ENCODE measurements around the gene FNDC3B.

FNDC3B gene

DNA sequence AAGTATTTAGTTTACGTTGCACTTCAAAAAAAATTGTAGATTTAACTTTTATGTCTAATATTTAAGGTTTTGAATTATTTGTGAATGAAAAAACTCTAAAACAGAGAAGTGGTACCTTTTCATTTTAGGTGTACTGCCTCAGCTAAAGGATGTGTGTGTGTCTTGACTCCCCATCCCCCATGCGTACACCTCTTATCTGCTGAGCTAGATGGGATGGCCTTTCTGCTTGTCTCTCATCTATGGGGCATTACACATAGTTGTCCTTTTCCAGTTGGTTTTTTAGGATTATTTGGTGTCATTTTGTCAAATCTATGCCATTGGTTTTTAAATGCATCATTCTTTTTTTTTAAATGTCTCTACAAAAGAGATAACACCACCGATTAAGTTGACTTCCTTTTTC, 110.9 kb downstream of the FNDC3B start:
- no peak for DNase-seq (ENCODE audit: low read depth in 2 of 2)

GRCh38 chr3:172150913-172151650, 111.7 kb downstream of the FNDC3B start:
- no peak for DNase-seq (ENCODE audit: low read depth in 2 of 2)

DNA sequence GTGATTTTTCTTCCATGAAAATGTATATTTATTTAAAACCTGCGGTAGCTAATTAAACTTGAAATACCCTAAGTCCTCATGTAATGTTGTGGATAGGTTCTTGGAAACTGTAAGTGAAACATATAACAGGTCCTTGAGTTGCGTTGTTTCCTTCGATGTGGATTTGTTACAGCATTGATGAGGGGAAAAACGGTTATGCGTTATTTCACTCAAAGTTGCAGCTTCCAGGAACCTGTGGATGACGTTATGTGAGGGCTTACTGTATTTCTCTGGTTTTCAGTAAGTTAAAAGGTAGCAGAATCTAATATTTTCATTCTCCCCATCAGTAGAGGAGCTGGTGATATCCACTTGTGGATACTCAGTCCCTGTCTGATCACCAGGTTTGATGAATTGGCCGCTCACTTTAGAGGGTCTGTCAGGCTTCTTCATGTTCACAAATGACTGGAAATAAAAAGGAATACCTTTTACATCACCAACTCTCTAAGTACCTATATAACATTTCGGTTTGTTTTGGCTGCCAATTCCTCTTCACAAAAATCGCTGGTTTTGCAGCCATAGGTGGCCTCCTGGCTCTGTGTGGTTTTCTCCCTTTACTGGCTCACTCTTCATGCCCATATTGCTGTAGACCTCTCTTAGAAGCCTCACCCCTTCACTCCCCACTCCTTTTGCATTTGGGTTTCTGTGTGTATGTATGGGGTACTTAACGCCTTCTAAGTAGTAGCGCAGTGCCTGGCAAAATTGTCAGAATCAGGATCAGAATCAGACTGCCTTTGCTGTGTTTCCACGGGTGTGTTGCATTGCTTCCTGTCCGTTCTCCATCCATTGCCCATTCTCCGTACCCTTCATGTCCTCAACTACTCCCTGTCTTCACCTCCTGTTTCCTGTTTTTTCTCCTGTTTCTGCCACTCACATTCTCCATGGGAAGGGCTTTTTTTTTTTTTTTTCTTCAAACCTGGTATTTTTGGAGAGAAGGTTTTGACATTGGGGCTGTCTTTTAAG, 112.6 kb downstream of the FNDC3B start:
- DNase-seq (ENCODE audit: low read depth in 2 of 2) = no peak

DNA sequence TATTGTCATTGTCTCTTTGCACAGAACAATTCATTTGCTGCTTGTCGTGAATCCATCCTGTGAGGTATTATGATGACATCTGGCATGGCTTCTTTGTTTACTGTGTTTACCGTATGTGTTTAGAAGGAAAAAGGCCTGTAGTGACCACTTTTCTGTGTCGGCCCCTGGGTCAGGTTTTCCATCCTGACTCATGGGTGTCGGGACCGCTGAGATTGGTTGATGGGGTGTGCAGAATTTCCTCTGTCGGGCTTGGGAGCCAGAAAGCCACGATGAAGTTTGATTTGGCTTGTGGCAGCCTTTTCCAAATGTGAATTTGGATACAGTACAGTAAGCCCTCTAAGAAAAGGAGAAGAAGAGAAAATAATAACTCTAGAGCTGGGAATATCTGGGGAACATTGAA, 113.5 kb downstream of the FNDC3B start:
- DNase-seq (ENCODE audit: low read depth in 2 of 2) = no peak

DNA sequence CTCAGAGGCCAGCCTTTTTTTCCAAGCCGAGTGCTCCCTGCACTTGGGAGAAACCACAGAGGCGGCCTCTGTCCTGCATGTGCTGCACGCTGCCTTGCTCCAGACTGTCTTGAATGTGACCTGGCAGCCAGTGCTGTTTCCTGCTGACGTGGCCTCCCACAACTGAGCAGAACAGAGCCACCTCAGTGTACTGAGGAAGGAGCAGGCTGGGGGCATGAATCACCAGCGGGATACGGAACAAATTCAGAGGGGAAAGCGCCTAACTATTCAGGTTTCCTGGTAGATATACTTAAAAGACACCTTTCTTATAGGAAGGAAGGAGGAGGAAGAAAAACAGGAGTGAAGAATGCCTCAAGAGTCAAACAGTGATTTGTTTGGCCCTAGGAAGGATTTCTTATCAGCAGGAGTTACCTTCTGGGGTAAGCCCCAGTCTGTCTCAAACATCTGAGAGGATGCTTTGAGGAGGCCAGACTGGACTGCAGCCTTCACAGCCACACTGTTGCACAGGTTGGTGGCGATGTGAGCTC, 114.0 kb downstream of the FNDC3B start:
- peak; percentile 9 to 11 for DNase-seq (ENCODE audit: low read depth in 2 of 2)

GRCh38 chr3:172154768-172155664, 115.6 kb downstream of the FNDC3B start:
- DNase-seq (ENCODE audit: low read depth in 2 of 2) = no peak

- no peak for DNase-seq (ENCODE audit: low read depth in 2 of 2)
Measured at GRCh38 chr3:172155897-172156585, 116.7 kb downstream of the FNDC3B start.

DNA sequence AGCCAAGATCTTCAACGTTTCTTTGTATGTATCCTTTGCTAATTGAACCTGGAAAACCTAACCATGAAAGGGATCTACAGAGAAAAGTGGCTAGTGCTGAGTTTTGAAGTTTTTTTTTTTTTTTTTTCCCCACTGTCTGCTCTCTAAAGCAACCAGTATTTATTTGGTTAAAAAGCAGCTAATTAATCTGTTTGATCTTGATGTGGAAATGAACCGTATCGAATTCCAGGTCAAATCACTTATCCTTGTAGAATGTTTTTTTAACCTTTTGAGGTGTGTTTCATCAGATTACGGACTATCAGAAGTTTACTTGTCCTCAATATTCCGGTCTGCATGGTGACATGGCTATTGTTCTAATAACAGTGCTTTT, 117.2 kb downstream of the FNDC3B start:
- DNase-seq (ENCODE audit: low read depth in 2 of 2) = no peak

- no peak for DNase-seq (ENCODE audit: low read depth in 2 of 2)
Measured at GRCh38 chr3:172157564-172158258, 118.3 kb downstream of the FNDC3B start.

GRCh38 chr3:172158741-172159140, 119.4 kb downstream of the FNDC3B start:
- DNase-seq (ENCODE audit: low read depth in 2 of 2) = no peak

DNA sequence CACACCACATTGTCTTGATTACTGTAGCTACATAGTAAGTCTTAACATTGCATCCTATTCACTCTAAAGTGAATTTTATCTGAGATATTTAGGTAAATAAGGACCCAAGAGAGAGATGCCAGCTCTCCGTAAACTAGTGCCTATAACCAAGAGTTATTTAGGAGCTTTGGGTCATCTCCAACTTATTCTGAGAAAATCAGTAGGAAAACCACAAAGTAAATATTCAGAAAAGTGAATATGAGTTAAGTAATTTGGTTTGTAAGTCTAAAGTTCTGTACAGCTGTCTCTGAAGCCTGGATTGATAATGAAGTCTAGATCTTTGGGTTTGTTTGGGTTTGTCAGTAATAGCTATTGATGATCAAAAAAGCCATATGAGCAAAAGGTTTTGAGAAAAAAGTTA, 120.0 kb downstream of the FNDC3B start:
- DNase-seq (ENCODE audit: low read depth in 2 of 2) = no peak

GRCh38 chr3:172159962-172160538, 120.7 kb downstream of the FNDC3B start:
- DNase-seq (ENCODE audit: low read depth in 2 of 2) = no peak

DNA sequence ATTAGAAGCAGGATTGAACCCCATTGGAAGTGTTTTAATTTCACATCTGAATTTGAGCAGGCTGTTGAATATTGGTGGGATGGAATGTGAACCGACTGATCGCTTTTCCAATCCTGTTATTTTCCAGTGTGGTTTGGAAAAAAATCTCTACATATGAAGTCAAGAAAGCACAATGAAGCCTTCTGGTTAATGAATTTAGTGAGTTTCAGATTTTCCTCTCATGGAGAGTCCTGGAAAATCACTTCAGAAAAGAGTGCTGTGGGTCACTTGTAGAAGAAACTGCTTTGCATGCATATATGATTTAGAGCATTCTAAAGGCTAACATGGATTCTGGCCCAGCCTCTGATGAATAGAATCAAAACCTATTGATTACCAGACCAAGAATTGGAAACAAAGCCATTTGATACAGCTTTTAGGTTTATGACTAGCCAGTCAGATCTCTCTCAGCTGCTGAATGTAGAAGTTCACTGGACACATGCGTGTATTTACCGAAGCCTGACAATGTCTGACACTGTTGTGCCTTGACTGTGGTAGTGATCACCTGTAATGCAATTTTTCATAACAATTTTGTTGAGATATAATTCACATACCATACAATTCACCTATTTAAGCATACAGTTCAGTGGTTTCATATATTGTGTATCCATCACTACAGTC, 121.9 kb downstream of the FNDC3B start:
- DNase-seq (ENCODE audit: low read depth in 2 of 2) = no peak

DNA sequence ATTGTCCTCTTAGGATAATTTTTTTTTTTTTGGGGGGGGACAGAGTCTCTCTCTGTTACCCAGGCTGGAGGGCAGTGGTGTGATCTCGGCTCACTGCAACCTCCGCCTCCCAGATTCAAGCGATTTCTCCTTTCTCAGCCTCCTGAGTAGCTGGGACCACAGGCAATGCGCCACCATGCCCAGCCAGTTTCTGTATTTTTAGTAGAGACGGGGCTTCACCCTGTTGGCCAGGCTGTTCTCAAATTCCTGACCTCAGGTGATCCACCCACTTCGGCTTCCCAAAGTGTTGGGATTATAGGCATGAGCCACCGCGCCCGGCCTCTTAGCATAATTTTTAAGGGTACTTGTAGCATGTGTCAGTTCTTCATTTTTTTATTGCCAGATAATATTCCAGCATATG, 122.6 kb downstream of the FNDC3B start:
- no peak for DNase-seq (ENCODE audit: low read depth in 2 of 2)

- no peak for DNase-seq (ENCODE audit: low read depth in 2 of 2)
Measured at GRCh38 chr3:172163320-172163719, 123.9 kb downstream of the FNDC3B start.

GRCh38 chr3:172164620-172165362, 125.4 kb downstream of the FNDC3B start:
- no peak for DNase-seq (ENCODE audit: low read depth in 2 of 2)

DNA sequence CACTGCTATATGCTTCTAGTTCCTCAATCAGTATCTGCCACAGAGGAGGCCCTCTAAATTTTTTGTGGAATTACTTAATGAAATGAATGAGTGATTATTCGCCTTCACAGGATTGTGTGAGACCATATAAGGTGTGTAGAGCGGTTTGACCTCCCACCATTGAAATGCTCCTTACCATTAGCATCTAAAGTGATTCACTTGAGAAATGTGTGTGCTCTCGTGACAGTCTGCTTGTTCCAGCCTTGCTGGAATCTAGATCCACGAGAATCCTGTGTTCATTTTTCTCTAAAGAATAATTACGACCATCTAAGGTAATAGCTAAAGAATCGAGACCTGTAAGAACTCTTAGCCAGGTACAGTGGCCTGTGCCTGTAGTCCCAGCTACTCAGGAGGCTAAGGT, 126.9 kb downstream of the FNDC3B start:
- DNase-seq (ENCODE audit: low read depth in 2 of 2) = no peak

GRCh38 chr3:172166890-172167289, 127.5 kb downstream of the FNDC3B start:
- DNase-seq (ENCODE audit: low read depth in 2 of 2) = no peak

All from stimulated activated CD8-positive, alpha-beta memory T cell treated with anti-CD3 and anti-CD28 coated beads, Interleukin-2, amount 100 ng/mL, for 1 hour (primary cell).